K562 (cell line): ENCODE data around the gene RNF126. TPM values are rescaled to one million over a fixed set of nuclear protein-coding genes. Genes with fewer than 3 reads are reported as not detected.

Source experiments
- FOXJ3 ChIP-seq: sonication (generic); formaldehyde crosslinking; IDR thresholded peaks from 2 replicates; pipeline ENCODE4 v1.4.0; 2020; ENCODE audit warnings: mild to moderate bottlenecking, missing genetic modification reagents
- IFI16 ChIP-seq: fragments of 250-450 bp; sonication (Bioruptor Pico); IDR thresholded peaks from 2 replicates; pipeline ENCODE4 v2.1.2; 2022; ENCODE audit warnings: mild to moderate bottlenecking, inconsistent platforms
- KLF10 ChIP-seq: fragments of 250-450 bp; sonication (Bioruptor Pico); IDR thresholded peaks from 2 replicates; pipeline ENCODE4 v1.6.1; 2021; ENCODE audit warnings: matching md5 sums
- POLR2H ChIP-seq: IDR thresholded peaks from 2 replicates; pipeline ENCODE4 v1.6.1; 2016; ENCODE audit warnings: missing genetic modification characterization, low read depth, mild to moderate bottlenecking, control low read depth, missing compliant biosample characterization, moderate library complexity
- PTTG1 ChIP-seq: fragments of 450-650 bp; IDR thresholded peaks from 2 replicates; pipeline ENCODE4 v1.6.1; 2016; ENCODE audit warnings: low read depth, mild to moderate bottlenecking, missing genetic modification characterization, missing compliant biosample characterization
- RB1 ChIP-seq: fragments of 450-650 bp; IDR thresholded peaks from 2 replicates; pipeline ENCODE4 v1.6.1; 2017; ENCODE audit warnings: low read depth, mild to moderate bottlenecking
- ZNF232 ChIP-seq: sonication (generic); formaldehyde crosslinking; IDR thresholded peaks from 2 replicates; pipeline ENCODE4 v1.8.0; 2022; ENCODE audit warnings: mild to moderate bottlenecking, missing genetic modification reagents
- polyA plus RNA-seq, 8 experiments: library from polyadenylated mRNA; depleted of rRNA in 4 of 8; stranded (reverse) in 5 of 8; unstranded in 3 of 8; fragments of >200 nt; fragmentation: Nextera tagmentation in 2 of 8; fragmentation: Illumina TruSeq in 1 of 8; extraction: Ambion mirVana in 2 of 8; extraction: Trizol in 1 of 8; gene quantifications; 2 replicates each; pipeline versions ENCODE4 v1.2.1 to v1.2.3, GENCODE V29; 2011 to 2014; ENCODE audit warnings: inconsistent platforms in 1 of 8, missing spikeins in 1 of 8
- total RNA-seq, 7 experiments: library from RNA; depleted of rRNA in 6 of 7; stranded (reverse); fragments of >200 nt in 6 of 7; fragmentation: Illumina TruSeq in 2 of 7; extraction: Trizol in 2 of 7; gene quantifications; 2 replicates each; pipeline versions ENCODE4 v1.2.1 to v1.2.3, GENCODE V29; 2011 to 2021; ENCODE audit warnings: low replicate concordance in 1 of 7
- TF ChIP-seq, protein P1 (sequence below): fragments of 450-650 bp; IDR thresholded peaks from 2 replicates; pipeline ENCODE4 v1.6.1; 2016; ENCODE audit warnings: mild to moderate bottlenecking, moderate library complexity
- TF ChIP-seq, protein P2 (sequence below): fragments of 250-450 bp; sonication (Bioruptor Pico); IDR thresholded peaks from 2 replicates; pipeline ENCODE4 v1.9.0; 2021; ENCODE audit warnings: mild to moderate bottlenecking, inconsistent platforms

RNF126 gene
- total and polyA plus RNA-seq, 9 of the 15 experiments (the other 6 are each of a cell fraction or from before 2014, with no cell fraction given) = 0.27 to 101 (median 12.3) TPM

DNA sequence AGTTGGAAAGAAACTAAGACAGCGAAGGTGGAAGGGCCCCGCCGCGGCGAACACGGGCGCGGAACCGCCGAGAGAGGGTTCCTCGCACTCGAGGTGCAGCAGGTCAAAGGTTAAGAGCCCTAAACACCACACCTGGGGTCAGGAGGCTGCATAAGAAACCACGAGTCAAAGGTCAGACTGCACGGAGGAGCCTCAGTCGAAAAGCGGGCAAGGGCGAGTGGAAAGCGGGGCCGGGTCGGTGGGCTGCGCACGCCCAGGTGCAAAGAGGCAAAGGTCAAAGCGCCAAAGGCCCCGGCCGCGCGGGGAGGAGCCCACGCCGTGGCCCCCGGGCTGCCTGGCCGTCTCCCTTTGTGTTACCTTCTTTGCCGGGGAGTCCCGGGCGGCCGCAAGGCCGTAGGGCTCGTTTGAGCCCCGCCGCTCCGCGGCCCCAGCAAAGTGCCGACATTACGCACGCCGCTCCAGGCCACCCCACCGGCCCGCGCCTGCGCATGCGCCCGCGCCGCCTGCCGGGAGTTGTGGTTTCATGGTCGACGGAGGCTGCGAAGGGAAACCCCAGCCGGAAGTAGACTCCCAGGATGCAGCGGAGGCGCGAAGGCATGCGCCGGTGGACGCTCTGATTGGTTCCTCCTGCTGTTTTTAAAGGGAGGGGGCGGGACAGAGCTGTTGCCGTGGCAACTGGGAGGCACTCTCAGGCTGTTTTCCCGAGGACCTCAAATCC lies 29.8 kb downstream of the RNF126 start, which contains the start of gene POLRMT (continued):
- TF ChIP-seq, protein P1, sequence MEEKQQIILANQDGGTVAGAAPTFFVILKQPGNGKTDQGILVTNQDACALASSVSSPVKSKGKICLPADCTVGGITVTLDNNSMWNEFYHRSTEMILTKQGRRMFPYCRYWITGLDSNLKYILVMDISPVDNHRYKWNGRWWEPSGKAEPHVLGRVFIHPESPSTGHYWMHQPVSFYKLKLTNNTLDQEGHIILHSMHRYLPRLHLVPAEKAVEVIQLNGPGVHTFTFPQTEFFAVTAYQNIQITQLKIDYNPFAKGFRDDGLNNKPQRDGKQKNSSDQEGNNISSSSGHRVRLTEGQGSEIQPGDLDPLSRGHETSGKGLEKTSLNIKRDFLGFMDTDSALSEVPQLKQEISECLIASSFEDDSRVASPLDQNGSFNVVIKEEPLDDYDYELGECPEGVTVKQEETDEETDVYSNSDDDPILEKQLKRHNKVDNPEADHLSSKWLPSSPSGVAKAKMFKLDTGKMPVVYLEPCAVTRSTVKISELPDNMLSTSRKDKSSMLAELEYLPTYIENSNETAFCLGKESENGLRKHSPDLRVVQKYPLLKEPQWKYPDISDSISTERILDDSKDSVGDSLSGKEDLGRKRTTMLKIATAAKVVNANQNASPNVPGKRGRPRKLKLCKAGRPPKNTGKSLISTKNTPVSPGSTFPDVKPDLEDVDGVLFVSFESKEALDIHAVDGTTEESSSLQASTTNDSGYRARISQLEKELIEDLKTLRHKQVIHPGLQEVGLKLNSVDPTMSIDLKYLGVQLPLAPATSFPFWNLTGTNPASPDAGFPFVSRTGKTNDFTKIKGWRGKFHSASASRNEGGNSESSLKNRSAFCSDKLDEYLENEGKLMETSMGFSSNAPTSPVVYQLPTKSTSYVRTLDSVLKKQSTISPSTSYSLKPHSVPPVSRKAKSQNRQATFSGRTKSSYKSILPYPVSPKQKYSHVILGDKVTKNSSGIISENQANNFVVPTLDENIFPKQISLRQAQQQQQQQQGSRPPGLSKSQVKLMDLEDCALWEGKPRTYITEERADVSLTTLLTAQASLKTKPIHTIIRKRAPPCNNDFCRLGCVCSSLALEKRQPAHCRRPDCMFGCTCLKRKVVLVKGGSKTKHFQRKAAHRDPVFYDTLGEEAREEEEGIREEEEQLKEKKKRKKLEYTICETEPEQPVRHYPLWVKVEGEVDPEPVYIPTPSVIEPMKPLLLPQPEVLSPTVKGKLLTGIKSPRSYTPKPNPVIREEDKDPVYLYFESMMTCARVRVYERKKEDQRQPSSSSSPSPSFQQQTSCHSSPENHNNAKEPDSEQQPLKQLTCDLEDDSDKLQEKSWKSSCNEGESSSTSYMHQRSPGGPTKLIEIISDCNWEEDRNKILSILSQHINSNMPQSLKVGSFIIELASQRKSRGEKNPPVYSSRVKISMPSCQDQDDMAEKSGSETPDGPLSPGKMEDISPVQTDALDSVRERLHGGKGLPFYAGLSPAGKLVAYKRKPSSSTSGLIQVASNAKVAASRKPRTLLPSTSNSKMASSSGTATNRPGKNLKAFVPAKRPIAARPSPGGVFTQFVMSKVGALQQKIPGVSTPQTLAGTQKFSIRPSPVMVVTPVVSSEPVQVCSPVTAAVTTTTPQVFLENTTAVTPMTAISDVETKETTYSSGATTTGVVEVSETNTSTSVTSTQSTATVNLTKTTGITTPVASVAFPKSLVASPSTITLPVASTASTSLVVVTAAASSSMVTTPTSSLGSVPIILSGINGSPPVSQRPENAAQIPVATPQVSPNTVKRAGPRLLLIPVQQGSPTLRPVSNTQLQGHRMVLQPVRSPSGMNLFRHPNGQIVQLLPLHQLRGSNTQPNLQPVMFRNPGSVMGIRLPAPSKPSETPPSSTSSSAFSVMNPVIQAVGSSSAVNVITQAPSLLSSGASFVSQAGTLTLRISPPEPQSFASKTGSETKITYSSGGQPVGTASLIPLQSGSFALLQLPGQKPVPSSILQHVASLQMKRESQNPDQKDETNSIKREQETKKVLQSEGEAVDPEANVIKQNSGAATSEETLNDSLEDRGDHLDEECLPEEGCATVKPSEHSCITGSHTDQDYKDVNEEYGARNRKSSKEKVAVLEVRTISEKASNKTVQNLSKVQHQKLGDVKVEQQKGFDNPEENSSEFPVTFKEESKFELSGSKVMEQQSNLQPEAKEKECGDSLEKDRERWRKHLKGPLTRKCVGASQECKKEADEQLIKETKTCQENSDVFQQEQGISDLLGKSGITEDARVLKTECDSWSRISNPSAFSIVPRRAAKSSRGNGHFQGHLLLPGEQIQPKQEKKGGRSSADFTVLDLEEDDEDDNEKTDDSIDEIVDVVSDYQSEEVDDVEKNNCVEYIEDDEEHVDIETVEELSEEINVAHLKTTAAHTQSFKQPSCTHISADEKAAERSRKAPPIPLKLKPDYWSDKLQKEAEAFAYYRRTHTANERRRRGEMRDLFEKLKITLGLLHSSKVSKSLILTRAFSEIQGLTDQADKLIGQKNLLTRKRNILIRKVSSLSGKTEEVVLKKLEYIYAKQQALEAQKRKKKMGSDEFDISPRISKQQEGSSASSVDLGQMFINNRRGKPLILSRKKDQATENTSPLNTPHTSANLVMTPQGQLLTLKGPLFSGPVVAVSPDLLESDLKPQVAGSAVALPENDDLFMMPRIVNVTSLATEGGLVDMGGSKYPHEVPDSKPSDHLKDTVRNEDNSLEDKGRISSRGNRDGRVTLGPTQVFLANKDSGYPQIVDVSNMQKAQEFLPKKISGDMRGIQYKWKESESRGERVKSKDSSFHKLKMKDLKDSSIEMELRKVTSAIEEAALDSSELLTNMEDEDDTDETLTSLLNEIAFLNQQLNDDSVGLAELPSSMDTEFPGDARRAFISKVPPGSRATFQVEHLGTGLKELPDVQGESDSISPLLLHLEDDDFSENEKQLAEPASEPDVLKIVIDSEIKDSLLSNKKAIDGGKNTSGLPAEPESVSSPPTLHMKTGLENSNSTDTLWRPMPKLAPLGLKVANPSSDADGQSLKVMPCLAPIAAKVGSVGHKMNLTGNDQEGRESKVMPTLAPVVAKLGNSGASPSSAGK = peak; percentile 43; the same call in 1 of the 2 replicates
- TF ChIP-seq FOXJ3 = no peak
- 0 out of 2 replicates have a peak, but pooled peaks have one; percentile 23 for TF ChIP-seq RB1
- TF ChIP-seq ZNF232 = no peak
- no peak for TF ChIP-seq PTTG1 (tag)
- TF ChIP-seq IFI16 (CRISPR knock-in tag) = no peak
- no peak for TF ChIP-seq POLR2H (tag)
- no peak for TF ChIP-seq KLF10
- TF ChIP-seq, protein P2, sequence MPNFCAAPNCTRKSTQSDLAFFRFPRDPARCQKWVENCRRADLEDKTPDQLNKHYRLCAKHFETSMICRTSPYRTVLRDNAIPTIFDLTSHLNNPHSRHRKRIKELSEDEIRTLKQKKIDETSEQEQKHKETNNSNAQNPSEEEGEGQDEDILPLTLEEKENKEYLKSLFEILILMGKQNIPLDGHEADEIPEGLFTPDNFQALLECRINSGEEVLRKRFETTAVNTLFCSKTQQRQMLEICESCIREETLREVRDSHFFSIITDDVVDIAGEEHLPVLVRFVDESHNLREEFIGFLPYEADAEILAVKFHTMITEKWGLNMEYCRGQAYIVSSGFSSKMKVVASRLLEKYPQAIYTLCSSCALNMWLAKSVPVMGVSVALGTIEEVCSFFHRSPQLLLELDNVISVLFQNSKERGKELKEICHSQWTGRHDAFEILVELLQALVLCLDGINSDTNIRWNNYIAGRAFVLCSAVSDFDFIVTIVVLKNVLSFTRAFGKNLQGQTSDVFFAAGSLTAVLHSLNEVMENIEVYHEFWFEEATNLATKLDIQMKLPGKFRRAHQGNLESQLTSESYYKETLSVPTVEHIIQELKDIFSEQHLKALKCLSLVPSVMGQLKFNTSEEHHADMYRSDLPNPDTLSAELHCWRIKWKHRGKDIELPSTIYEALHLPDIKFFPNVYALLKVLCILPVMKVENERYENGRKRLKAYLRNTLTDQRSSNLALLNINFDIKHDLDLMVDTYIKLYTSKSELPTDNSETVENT (CRISPR knock-in tag) = 0 out of 2 replicates have a peak, but pooled peaks have one; percentile 21
